T47D (cell line): ENCODE data around the gene PPP5C.

ENCODE experiments used
- DNase-seq, 2 experiments: peaks; one replicate each; pipeline versions ENCODE4 v3.0.0 to v3.0.0-alpha.2; 2011 to 2012; ENCODE audit warnings: low read depth in 1 of 2, low spot score in 1 of 2
- JUND ChIP-seq: IDR thresholded peaks from 2 replicates; pipeline ENCODE4 v1.6.1; 2012; ENCODE audit warnings: low read depth
- in situ Hi-C: cut with HindIII; loops from 2 replicates; pipeline ENCODE4 v1.10.0; 2016; ENCODE audit warnings: low sequenced_read_pairs, low pct_unique_long_range_greater_than_20kb

The PPP5C gene

GRCh38 chr19:46357846-46358583 lies 11.1 kb downstream of the PPP5C start:
- in situ Hi-C loops, result no loop called here
- TF ChIP-seq JUND, result no peak
- no peak for DNase-seq

GRCh38 chr19:46361915-46362314 lies 15.0 kb downstream of the PPP5C start:
- TF ChIP-seq JUND, result no peak
- in situ Hi-C loops, result no loop called here
- no peak for DNase-seq

DNA sequence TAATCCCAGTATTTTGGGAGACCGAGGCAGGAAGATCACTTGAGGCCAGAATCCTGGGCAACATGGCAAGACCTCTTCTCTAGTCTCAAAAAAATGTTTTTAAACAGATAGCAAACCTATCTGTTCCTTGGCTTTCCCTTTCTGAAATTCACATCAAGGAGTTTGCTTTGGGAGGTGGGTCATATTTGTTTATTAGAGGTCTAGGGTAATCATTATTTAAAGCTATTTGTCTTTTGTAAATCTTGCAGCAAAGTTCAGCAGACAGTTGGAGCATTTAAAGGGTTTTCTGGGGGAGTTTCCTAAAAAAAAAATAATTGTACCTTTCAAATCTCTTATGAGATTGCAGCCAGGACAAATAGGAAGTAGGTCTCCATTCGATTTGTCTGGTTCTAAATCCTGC lies 17.5 kb downstream of the PPP5C start:
- no peak for DNase-seq
- TF ChIP-seq JUND, result no peak
- in situ Hi-C loops, result no loop called here

DNA sequence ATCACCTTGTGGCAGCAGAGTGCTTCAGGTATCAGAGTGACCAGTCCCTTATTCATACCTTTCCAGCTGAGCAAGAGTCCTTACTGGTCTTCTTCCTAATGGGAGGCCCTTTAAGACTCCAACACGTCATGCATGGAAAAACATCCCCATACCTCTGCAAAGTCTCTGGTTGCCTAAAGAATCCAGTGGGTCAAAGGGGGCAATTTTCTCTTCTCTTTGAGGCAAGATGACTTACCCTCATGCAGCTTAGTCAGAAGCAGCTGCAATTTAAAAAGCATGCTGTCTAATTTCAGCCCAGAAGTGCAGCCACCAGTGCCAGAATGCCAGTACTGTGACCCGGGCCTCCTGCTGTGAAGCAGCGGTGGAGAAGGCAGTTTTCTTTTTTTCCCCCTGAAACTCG lies 18.7 kb downstream of the PPP5C start:
- in situ Hi-C loops, result no loop called here
- no peak for DNase-seq
- TF ChIP-seq JUND, result no peak

DNA sequence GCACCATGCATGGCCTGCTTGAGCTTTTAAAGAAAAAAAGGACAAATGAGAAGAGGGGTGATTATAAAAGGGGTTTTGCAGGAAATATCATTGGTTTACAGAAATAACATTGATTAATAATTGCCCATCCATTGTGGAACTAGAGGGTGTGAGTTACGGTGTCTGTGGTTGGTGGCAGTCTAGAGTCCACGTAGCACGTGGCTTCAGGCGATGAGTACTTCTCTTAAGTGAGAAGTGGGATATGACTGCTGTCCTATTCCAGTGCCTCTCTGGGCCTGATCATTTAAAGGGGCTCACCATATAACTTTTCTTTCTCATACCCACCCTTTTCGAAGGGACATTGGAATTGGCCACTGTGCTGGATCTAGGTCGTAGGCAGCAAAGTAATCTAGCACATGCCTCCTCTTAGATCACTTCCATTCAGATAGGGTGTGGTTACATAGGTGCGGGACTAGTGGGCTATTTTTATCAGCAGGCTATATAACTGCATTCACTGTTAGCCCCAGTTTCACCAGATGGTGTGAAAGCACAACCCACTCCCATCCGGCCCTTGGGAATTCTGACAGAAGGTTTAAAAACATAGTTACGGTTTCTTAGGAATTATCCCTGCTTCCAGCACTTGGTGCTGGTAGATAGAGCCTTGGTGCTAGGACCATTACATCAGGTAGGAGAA lies 19.9 kb downstream of the PPP5C start:
- no peak for DNase-seq
- in situ Hi-C loops, result no loop called here
- no peak for TF ChIP-seq JUND

DNA sequence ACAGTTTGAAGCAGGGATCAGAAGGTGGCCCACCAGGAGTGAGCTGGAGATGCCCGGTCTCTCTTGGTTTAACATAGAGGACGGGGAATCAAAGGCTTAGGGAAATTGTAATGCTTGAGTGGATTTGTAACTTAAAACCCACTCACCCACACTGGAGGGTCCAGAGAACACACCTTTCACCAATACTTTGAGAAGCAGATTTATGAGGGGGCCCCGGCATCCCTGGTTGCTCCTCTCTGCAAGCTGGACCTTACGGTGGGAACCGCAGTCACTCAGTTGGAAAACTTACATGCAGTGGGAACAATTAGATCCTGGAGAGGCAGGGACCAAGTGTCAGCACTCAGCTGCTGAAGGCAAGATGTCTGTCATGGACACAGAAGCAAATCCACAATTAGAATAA lies 20.5 kb downstream of the PPP5C start:
- in situ Hi-C loops, result no loop called here
- no peak for DNase-seq
- no peak for TF ChIP-seq JUND

GRCh38 chr19:46368116-46368515 lies 21.2 kb downstream of the PPP5C start:
- no peak for DNase-seq
- in situ Hi-C loops, result no loop called here
- TF ChIP-seq JUND, result no peak

DNA sequence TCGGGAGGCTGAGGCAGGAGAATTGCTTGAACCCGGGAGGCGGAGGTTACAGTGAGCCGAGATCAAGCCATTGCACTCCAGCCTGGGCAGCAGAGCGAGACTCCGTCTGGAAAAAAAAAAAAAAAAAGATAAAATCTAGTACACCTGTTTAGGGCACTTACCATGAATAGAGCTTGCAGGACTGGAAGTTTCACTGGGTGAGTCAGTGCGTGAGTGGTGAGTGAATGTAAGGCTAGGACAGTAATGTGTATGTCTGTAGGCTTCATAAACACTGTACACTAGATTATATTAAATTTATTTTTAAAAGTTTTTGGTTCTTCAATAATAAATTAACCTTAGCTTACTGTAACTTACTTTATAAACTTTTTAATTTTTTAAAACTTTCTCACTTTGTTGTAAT lies 22.9 kb downstream of the PPP5C start:
- TF ChIP-seq JUND, result peak; percentile 54
- DNase-seq, result peak in 1 of 2 experiments; percentile 90
- in situ Hi-C loops, result no loop called here

DNA sequence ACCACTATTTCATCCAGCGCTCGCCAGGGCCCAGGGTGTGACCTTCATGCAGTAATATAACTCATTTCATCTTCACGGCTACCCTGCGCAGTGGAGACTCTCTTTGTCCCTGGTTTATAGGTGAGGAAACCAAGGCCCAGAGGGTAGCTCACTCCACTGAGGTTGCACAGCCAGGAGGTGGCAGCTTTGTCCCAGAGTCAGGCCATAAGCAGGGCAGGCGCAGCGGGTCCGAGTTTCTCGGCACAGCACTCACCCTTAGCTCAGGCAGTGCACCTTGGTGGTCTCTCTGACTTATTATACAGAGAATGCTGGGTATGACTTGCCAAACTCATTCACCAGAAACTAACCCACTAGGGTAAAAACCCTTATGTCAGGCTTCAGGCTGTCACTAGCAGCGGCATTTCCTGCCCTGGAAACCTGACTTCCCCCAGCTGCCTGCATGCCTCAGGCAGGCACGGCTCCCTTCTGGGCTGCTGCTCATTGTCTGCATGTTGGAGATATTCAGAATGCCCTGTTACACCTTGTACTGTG lies 24.5 kb downstream of the PPP5C start:
- in situ Hi-C loops, result no loop called here
- peak in 1 of 2 experiments; percentile 21 for DNase-seq
- no peak for TF ChIP-seq JUND

- no peak for TF ChIP-seq JUND
- DNase-seq, result peak in 1 of 2 experiments; percentile 59
- in situ Hi-C loops, result no loop called here
Observed at GRCh38 chr19:46372901-46373490, 26.1 kb downstream of the PPP5C start.

DNA sequence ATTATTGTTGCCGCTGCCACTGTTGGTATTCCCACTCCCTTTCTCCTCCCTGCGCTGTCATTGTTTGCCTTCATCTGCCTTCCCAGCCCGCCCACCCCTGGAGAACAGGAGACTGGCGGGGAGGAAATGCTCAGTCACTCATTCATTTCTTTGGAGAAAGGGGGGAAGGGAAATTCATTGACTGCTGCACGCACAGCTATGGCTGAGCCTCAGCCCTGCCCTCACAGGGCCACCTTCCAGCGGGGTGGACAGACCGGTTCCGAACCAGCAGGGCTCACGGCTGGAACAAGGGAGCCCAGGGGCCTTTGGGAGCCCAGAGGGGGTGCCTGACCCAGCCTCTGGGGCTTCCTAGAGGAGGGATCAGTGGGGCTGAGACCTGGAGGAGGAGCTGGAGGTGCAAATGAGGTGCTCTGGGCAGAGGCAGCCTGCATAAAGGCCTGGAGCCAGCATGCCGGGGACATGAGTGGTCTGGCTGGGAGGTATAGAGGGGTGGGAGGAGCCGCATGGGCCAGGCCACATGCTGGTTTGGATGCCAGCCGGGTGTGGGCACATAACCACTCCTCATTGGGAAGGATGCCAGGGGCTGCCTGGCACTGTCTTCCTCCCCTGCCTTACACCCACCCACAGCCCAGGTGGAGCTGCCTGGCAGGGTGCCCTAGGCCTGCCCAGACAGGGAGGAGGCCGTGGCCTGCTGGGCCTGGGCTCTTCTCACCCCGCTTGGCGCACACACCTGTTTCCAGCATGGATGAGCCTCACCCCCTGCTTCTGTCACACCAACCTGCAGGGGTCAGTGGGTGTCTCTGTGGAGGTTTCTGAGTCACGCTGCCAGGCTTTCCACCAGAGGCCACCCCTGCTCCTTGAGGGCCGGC lies 26.8 kb downstream of the PPP5C start:
- TF ChIP-seq JUND, result no peak
- peak; percentile 52 to 96 for DNase-seq
- in situ Hi-C loops, result no loop called here
